Esophagus (tissue), 2 donors: ENCODE measurements around the gene NR4A2. TPM values are rescaled to one million over a fixed set of nuclear protein-coding genes. Genes with fewer than 3 reads are reported as not detected.
"Not testable (repeated sequence)": the region's sequence is repeated elsewhere in the genome, so short reads cannot be mapped to it uniquely, and the experiment has no call there.

Experiments used
- H3K27ac ChIP-seq, 2 donors: one replicate each; pipeline ENCODE4 v1.5.1; 2013; ENCODE audit warnings: low read depth in 2 of 2, mild to moderate bottlenecking in 2 of 2, inconsistent platforms in 1 of 2, low read length in 1 of 2, moderate library complexity in 1 of 2
- H3K27me3 ChIP-seq, 2 donors: one replicate each; pipeline ENCODE4 v1.6.1; 2013; ENCODE audit warnings: low read length in 2 of 2, control low read depth in 1 of 2, mild to moderate bottlenecking in 1 of 2; ENCODE audit not compliant: insufficient read depth in 2 of 2, control insufficient read depth in 1 of 2
- H3K36me3 ChIP-seq, 2 donors: one replicate each; pipeline ENCODE4 v1.6.1; 2013; ENCODE audit warnings: low read length in 1 of 2; ENCODE audit not compliant: control insufficient read depth in 2 of 2, insufficient read depth in 2 of 2
- H3K4me1 ChIP-seq, 2 donors: one replicate each; pipeline ENCODE4 v1.6.1; 2013; ENCODE audit warnings: low read length in 1 of 2; ENCODE audit not compliant: control insufficient read depth in 2 of 2, insufficient read depth in 2 of 2
- H3K4me3 ChIP-seq, 2 donors: one replicate each; pipeline ENCODE4 v1.5.1; 2013; ENCODE audit warnings: low read length in 2 of 2, mild to moderate bottlenecking in 2 of 2, low read depth in 1 of 2, moderate library complexity in 1 of 2
- H3K9me3 ChIP-seq, 2 donors: one replicate each; pipeline ENCODE4 v1.6.1; 2013; ENCODE audit warnings: mild to moderate bottlenecking in 2 of 2, low read depth in 1 of 2, low read length in 1 of 2, moderate library complexity in 1 of 2; ENCODE audit not compliant: control insufficient read depth in 2 of 2, insufficient read depth in 1 of 2
- WGBS, 2 donors: extraction: QIAGEN DNeasy Blood & Tissue Kit; methylation state at CpG; one replicate each; pipeline ENCODE4 v1.1.7; 2013; 5-methylcytosine and 5-hydroxymethylcytosine counted together
- polyA plus RNA-seq, 2 donors: library from polyadenylated mRNA; stranded (reverse); fragments of 200-250 nt; gene quantifications; one replicate each; pipeline ENCODE4 v1.2.3, GENCODE V29; 2013
- donor health status: healthy with polysubstance abuse.
- donor health status: Bipolar disorder and iron deficiency.

The NR4A2 gene
- polyA plus RNA-seq, 2 donors, result 1.6 to 2.0 TPM

GRCh38 chr2:156309167-156309566, 23.4 kb downstream of the NR4A2 start:
- Histone ChIP-seq H3K4me3 (no peak overlapping the region), H3K9me3 (no peaks in the 10 kb centered on the region), H3K27me3 (no peaks in the 10 kb centered on the region), H3K4me1 (no peaks in the 10 kb centered on the region), H3K36me3 (no peaks in the 10 kb centered on the region), H3K27ac (no peak overlapping the region)

GRCh38 chr2:156306821-156307220, 25.7 kb downstream of the NR4A2 start:
- no peak overlapping the region for H3K27ac ChIP-seq
- H3K36me3 ChIP-seq, result no peaks in the 10 kb centered on the region
- H3K27me3 ChIP-seq, result no peaks in the 10 kb centered on the region
- no peaks in the 10 kb centered on the region for H3K9me3 ChIP-seq
- no peaks in the 10 kb centered on the region for H3K4me1 ChIP-seq
- H3K4me3 ChIP-seq, result no peak overlapping the region
- 59% methylated on average over 1 of the region's 1 CpG for WGBS, 2 donors

DNA sequence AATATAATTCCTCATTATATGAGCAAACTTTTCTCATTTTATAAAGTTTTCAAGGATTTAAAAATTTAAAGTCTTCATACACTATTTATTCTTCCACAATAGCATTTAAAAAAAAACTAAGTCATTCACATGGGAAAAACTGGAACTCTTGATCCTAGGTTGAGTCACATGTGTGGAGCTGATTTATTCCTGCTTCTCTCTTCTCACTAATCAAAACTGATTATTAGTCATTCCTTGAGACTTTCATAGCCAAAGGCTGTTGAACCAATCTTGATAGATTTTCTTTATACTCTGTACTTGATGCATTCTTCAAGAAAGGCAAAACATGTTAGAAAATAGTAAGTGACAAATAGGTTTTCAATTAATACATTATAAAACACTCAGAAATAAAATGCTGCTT, 27.4 kb downstream of the NR4A2 start:
- no peak overlapping the region for H3K4me3 ChIP-seq
- no peaks in the 10 kb centered on the region for H3K36me3 ChIP-seq
- no peak overlapping the region for H3K27ac ChIP-seq
- no peaks in the 10 kb centered on the region for H3K9me3 ChIP-seq
- H3K27me3 ChIP-seq, result no peaks in the 10 kb centered on the region
- H3K4me1 ChIP-seq, result no peaks in the 10 kb centered on the region

DNA sequence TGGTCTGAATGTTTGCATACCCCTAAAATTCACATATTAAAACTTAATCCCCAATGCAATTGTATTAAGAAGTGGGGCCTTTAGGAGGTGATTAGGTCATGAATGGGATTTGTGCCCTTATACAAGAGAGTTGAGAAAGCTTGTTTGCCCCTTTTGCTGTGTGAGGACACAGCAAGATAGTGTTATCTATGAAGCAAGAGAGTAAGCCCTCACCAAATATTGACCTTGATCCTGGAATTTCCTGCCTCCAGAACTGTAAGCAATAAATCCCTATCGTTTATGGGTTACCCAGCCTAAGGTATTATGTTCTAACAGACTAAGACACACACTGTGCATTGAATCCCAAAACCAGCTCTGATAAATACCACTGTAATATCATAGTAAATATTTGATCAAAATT, 32.2 kb downstream of the NR4A2 start:
- Histone ChIP-seq H3K4me3 (no peak overlapping the region), H3K4me1 (no peaks in the 10 kb centered on the region), H3K36me3 (no peaks in the 10 kb centered on the region), H3K27ac (no peak overlapping the region), H3K27me3 (no peaks in the 10 kb centered on the region), H3K9me3 (no peaks in the 10 kb centered on the region)
- 34 to 51% methylated on average over 1 of the region's 1 CpG for WGBS, 2 donors

DNA sequence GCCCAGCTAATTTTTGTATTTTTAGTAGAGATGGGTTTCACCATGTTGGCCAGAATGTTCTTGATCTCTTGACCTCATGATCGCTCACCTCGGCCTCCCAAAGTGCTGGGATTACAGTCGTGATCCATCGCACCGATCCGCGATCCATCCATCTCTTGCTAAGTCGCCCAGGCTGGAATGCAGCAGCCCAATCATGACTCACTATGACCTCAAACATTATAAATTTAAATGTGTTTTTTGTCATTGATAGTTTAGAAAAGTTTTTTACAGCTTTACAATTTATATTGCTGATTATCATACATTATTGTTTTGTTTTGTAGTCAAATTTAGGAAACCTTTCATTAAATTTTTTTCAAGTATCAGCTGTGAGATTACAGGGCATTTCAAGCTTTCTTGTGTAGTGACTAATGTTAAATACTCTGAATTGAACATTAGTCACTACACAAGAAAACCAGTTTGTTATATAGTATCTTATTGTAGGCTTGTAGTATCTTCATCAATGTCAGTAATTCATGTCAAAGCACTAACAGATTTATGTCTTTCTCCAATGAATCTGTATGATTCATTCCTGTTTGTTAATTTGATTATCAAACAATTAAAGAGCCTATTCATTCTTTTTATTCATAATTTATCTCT, 37.5 kb downstream of the NR4A2 start:
- WGBS, 2 donors, result 93 to 94% methylated on average over 8 of the region's 8 CpGs
- Histone ChIP-seq H3K4me3 (no peak overlapping the region), H3K9me3 (no peaks in the 10 kb centered on the region), H3K27ac (no peak overlapping the region), H3K36me3 (no peaks in the 10 kb centered on the region), H3K27me3 (no peaks in the 10 kb centered on the region), H3K4me1 (no peaks in the 10 kb centered on the region)

GRCh38 chr2:156293382-156293781, 39.1 kb downstream of the NR4A2 start:
- not testable (repeated sequence) for H3K36me3 ChIP-seq, H3K4me3 ChIP-seq, H3K27ac ChIP-seq, H3K27me3 ChIP-seq, H3K4me1 ChIP-seq, H3K9me3 ChIP-seq
- WGBS, 2 donors, result 95 to 98% methylated on average over 16 to 26 of the region's 29 CpGs

GRCh38 chr2:156279446-156280150, 52.9 kb downstream of the NR4A2 start:
- H3K27me3 ChIP-seq, result no peaks in the 10 kb centered on the region
- WGBS, 2 donors, result 81 to 87% methylated on average over 5 of the region's 5 CpGs
- no peaks in the 10 kb centered on the region for H3K4me1 ChIP-seq
- H3K36me3 ChIP-seq, result no peaks in the 10 kb centered on the region
- no peak overlapping the region for H3K27ac ChIP-seq
- H3K4me3 ChIP-seq, result no peak overlapping the region
- H3K9me3 ChIP-seq, result no peaks in the 10 kb centered on the region

Other genes with a start within 250 kb of the NR4A2 start
- 10 to 100 TPM; 16.4 to 22.2 TPM for gene GPD2, start 103.7 kb upstream of the NR4A2 start, polyA plus RNA-seq